ENCODE measurements around the gene PGPEP1. TPM values are rescaled to one million over a fixed set of nuclear protein-coding genes. Genes with fewer than 3 reads are reported as not detected.

PGPEP1 gene
- total and polyA plus RNA-seq, 4 donors: 13.0 to 41.6 (median 15.0) TPM

DNA sequence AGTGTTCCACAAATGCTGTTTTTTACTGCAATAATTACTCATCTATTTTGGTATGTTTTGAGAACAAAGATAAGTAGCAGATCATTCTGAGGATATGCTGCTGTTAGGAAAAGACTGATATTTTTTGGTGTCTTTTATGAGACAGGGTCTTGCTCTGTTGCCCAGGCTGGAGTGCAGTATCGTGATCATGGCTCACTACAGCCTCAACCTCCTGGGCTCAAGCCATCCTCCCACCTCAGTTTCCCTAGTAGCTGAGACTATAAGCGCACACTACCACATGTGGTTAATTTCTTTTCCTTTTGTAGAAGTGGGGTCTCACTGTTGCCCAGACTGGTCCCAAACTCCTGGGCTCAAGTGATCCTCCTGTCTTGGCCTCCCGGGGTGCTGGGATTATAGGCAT, 27.0 kb upstream of the PGPEP1 start:
- Histone ChIP-seq H3K4me3 (no peak overlapping the region), H3K36me3 (ENCODE audit: control insufficient read depth in 4 of 4, insufficient read depth in 4 of 4, low read length in 4 of 4) (peaks cover 0 to 38% (median 17%) of the 10 kb centered on the region in 4 donors), H3K9ac (ENCODE audit: insufficient read depth in 1 of 2, low read length in 2 of 2) (no peak overlapping the region), H3K9me3 (ENCODE audit: control insufficient read depth in 4 of 4, insufficient read depth in 3 of 4, low read length in 3 of 4) (no peaks in the 10 kb centered on the region), H3K27me3 (ENCODE audit: control insufficient read depth in 3 of 3, insufficient read depth in 3 of 3, low read length in 2 of 3) (no peaks in the 10 kb centered on the region), H3K4me1 (ENCODE audit: control insufficient read depth in 5 of 5, insufficient read depth in 5 of 5, low read length in 5 of 5) (peaks cover 0 to 7% (median 0%) of the 10 kb centered on the region in 5 donors), H3K27ac (ENCODE audit: low read depth in 1 of 2, low read length in 1 of 2) (no peak overlapping the region)
- no peak for TF ChIP-seq CTCF (IDR thresholded peaks at IDR 0.05; ENCODE audit: control extremely low read depth, extremely low read depth)
- 97 to 99% methylated on average over 3 of the region's 3 CpGs for WGBS, 2 donors
- ATAC-seq (ENCODE audit: insufficient read depth, low FRiP score) (no peak), DNase-seq (no peak)

DNA sequence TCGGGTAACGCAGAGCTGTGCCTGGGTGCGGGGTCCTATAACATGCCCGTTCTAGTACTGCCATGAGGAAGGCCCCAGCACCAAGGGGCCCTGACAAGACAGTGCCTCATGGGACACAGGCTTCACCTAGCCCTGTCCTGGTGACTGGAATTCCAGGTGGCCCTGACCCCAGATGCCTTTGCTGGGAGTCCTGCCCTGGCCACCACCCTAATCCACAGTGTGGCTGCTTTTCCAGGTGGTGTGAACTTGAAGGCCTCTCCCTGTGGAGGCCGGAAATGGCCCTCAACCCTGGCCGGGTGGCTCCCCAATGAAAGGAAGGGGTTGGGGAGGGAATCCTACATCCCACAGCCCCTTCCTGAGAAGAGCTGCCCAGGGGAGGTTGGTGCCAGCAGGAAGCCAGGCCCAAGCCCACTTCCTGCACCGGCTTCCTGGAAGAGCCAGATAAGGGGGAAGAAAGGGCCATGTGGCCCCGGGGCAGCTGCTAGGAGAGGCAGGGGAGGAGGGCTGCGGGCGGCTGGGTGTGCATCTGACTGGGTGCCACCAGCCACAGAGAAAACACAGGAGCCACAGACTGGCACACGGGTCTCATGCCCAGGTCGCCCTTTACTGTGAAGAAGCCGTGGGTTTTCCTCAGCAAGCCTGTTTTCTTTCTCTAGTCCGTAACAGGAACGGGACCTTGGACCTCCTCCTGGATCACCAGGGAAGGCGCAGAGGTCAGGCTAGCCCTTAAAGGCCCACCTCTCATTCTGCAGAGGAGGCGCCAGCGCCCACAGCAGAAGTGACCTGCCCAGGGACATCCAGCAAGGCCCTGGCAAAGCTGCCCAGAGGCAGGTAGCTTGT, 22.2 kb upstream of the PGPEP1 start:
- Histone ChIP-seq H3K9ac (ENCODE audit: insufficient read depth in 1 of 2, low read length in 2 of 2) (no peak overlapping the region), H3K27ac (ENCODE audit: low read depth in 1 of 2, low read length in 1 of 2) (peak overlapping the region; percentile 14 to 95), H3K4me3 (no peak overlapping the region), H3K9me3 (ENCODE audit: control insufficient read depth in 4 of 4, insufficient read depth in 3 of 4, low read length in 3 of 4) (no peaks in the 10 kb centered on the region), H3K4me1 (ENCODE audit: control insufficient read depth in 5 of 5, insufficient read depth in 5 of 5, low read length in 5 of 5) (peaks cover 0 to 26% (median 15%) of the 10 kb centered on the region in 5 donors), H3K27me3 (ENCODE audit: control insufficient read depth in 3 of 3, insufficient read depth in 3 of 3, low read length in 2 of 3) (no peaks in the 10 kb centered on the region), H3K36me3 (ENCODE audit: control insufficient read depth in 4 of 4, insufficient read depth in 4 of 4, low read length in 4 of 4) (peaks cover 0 to 7% (median 6%) of the 10 kb centered on the region in 4 donors)
- ATAC-seq (ENCODE audit: insufficient read depth, low FRiP score): no peak
- WGBS, 2 donors: 21 to 37% methylated on average over 18 of the region's 18 CpGs
- peak in 1 of 3 donors; percentile 46 for DNase-seq
- no peak for TF ChIP-seq CTCF (IDR thresholded peaks at IDR 0.05; ENCODE audit: control extremely low read depth, extremely low read depth)

DNA sequence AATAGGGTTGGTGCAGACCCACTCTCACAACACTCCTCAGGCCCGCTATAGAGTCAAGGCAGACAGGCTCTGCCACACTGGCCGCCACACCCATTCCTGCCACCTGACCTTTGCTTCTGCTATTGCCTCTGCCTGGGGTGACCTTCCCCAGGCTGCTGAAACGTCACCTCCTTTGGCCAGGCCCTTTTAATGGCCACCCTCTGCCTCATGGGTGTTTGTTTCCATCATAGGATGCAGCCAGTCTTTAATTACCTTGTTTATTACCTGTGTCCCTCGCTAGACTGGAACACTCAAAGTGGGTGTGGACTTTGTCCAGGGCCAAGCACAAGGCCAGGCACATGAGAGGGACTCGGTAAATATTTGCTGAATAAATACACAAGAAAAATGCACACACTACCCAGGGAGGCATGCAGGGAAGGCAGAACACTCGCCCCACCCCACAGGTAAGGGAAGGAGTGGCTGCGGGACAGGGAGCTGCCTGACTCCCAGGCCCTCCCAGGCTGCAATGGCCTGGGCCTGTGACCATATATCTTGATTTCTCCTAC, 20.7 kb upstream of the PGPEP1 start:
- TF ChIP-seq CTCF (IDR thresholded peaks at IDR 0.05; ENCODE audit: control extremely low read depth, extremely low read depth): no peak
- DNase-seq: no peak
- no peak overlapping the region for H3K9ac ChIP-seq (ENCODE audit: insufficient read depth in 1 of 2, low read length in 2 of 2)

More for the DNA sequence above, 20.7 kb upstream of the PGPEP1 start:
- Histone ChIP-seq H3K27ac (ENCODE audit: low read depth in 1 of 2, low read length in 1 of 2) (peak overlapping the region in 1 of 2 donors; percentile 98), H3K27me3 (ENCODE audit: control insufficient read depth in 3 of 3, insufficient read depth in 3 of 3, low read length in 2 of 3) (no peaks in the 10 kb centered on the region), H3K4me1 (ENCODE audit: control insufficient read depth in 5 of 5, insufficient read depth in 5 of 5, low read length in 5 of 5) (peaks cover 4 to 28% (median 15%) of the 10 kb centered on the region in 5 donors), H3K9me3 (ENCODE audit: control insufficient read depth in 4 of 4, insufficient read depth in 3 of 4, low read length in 3 of 4) (no peaks in the 10 kb centered on the region), H3K36me3 (ENCODE audit: control insufficient read depth in 4 of 4, insufficient read depth in 4 of 4, low read length in 4 of 4) (peaks cover 0 to 4% (median 0%) of the 10 kb centered on the region in 4 donors), H3K4me3 (no peak overlapping the region)
- 60 to 76% methylated on average over 7 of the region's 7 CpGs for WGBS, 2 donors
- ATAC-seq (ENCODE audit: insufficient read depth, low FRiP score): no peak

Measured in lung (tissue), 12 donors.